GM23338 (cell line): Measurements from ENCODE around the gene SND1.

Source experiments
- CTCF ChIP-seq, 2 experiments: fragments of 200-600 bp in 1 of 2; sonication (generic) in 1 of 2; conservative IDR thresholded peaks; 2 replicates each; pipeline versions ENCODE4 v1.5.1 to v1.6.1; 2016 to 2017; ENCODE audit warnings: antibody characterized with exemption in 2 of 2, low read depth in 2 of 2, mild to moderate bottlenecking in 2 of 2, moderate library complexity in 1 of 2
- EZH2 ChIP-seq: fragments of 200-600 bp; sonication (generic); IDR thresholded peaks from one replicate; pipeline ENCODE4 v1.8.0; 2017; ENCODE audit warnings: antibody characterized with exemption, mild to moderate bottlenecking, low read depth; ENCODE audit not compliant: unreplicated experiment
- EZH2phosphoT487 ChIP-seq: fragments of 200-600 bp; sonication (generic); IDR thresholded peaks from one replicate; pipeline ENCODE4 v1.8.1; 2018; ENCODE audit warnings: antibody characterized with exemption; ENCODE audit not compliant: unreplicated experiment
- JUNB ChIP-seq: IDR thresholded peaks from one replicate; pipeline ENCODE4 v1.6.1; 2016; ENCODE audit warnings: antibody characterized with exemption; ENCODE audit not compliant: unreplicated experiment
- NANOG ChIP-seq: IDR thresholded peaks from 2 replicates; pipeline ENCODE4 v1.6.1; 2016; ENCODE audit warnings: antibody characterized with exemption, borderline replicate concordance
- POLR2AphosphoS5 ChIP-seq: IDR thresholded peaks from 2 replicates; pipeline ENCODE4 v1.6.1; 2016; ENCODE audit warnings: antibody characterized with exemption, low read depth
- REST ChIP-seq: IDR thresholded peaks from one replicate; pipeline ENCODE4 v1.6.1; 2018; ENCODE audit warnings: antibody characterized with exemption; ENCODE audit not compliant: unreplicated experiment

- TF ChIP-seq POLR2AphosphoS5 (no peak), NANOG (no peak), CTCF (conservative IDR thresholded peaks at IDR 0.05; ENCODE audit: low read depth in 2 of 2) (no peak), JUNB (no peak), EZH2 (no peak), REST (no peak), EZH2phosphoT487 (no peak)
These were observed 597 bp downstream of the SND1 start for GRCh38 chr7:127652333-127653248.
